GM18951 (cell line): ENCODE results near the gene SLC30A1.

Experiments
- POLR2A ChIP-seq: IDR thresholded peaks from 4 replicates; pipeline ENCODE4 v1.6.1; 2011; ENCODE audit warnings: mild to moderate bottlenecking; ENCODE audit not compliant: insufficient read length, insufficient read depth; ENCODE audit errors: extremely low read depth
- in situ Hi-C: fragments of 300-500 bp; cut with MboI; formaldehyde crosslinking; loops from one replicate; pipeline ENCODE4 v1.12.0; 2022; ENCODE audit warnings: low sequenced_read_pairs, mixed read lengths, inconsistent platforms; ENCODE audit not compliant: unreplicated experiment

The SLC30A1 gene

GRCh38 chr1:211603713-211604112 lies 24.8 kb upstream of the SLC30A1 start:
- no peak for TF ChIP-seq POLR2A
- in situ Hi-C loops: no loop called here

GRCh38 chr1:211603191-211603701 lies 24.3 kb upstream of the SLC30A1 start:
- in situ Hi-C loops: no loop called here

GRCh38 chr1:211601982-211602670 lies 23.2 kb upstream of the SLC30A1 start:
- in situ Hi-C loops: no loop called here
- TF ChIP-seq POLR2A: no peak

More at GRCh38 chr1:211603191-211603701, 24.3 kb upstream of the SLC30A1 start:
- no peak for TF ChIP-seq POLR2A

GRCh38 chr1:211601159-211601558 lies 22.2 kb upstream of the SLC30A1 start:
- TF ChIP-seq POLR2A: no peak
- in situ Hi-C loops: no loop called here

GRCh38 chr1:211599250-211599649 lies 20.3 kb upstream of the SLC30A1 start:
- no peak for TF ChIP-seq POLR2A
- in situ Hi-C loops: no loop called here

- TF ChIP-seq POLR2A: no peak
- in situ Hi-C loops: no loop called here
Observed at GRCh38 chr1:211598514-211598913, 19.6 kb upstream of the SLC30A1 start.

GRCh38 chr1:211596418-211597181 lies 17.6 kb upstream of the SLC30A1 start:
- TF ChIP-seq POLR2A: no peak
- in situ Hi-C loops: no loop called here

GRCh38 chr1:211595419-211595818 lies 16.5 kb upstream of the SLC30A1 start:
- TF ChIP-seq POLR2A: no peak
- in situ Hi-C loops: no loop called here

- TF ChIP-seq POLR2A: no peak
- in situ Hi-C loops: no loop called here
Observed at GRCh38 chr1:211591980-211592493, 13.1 kb upstream of the SLC30A1 start.

GRCh38 chr1:211589782-211590721 lies 11.1 kb upstream of the SLC30A1 start:
- TF ChIP-seq POLR2A: no peak
- in situ Hi-C loops: no loop called here

- TF ChIP-seq POLR2A: no peak
- in situ Hi-C loops: no loop called here
Observed at GRCh38 chr1:211588711-211589110, 9.8 kb upstream of the SLC30A1 start.

- in situ Hi-C loops: no loop called here
Observed at GRCh38 chr1:211587123-211587522, 8.2 kb upstream of the SLC30A1 start.

GRCh38 chr1:211586538-211586937 lies 7.6 kb upstream of the SLC30A1 start:
- TF ChIP-seq POLR2A: no peak
- in situ Hi-C loops: no loop called here

More at GRCh38 chr1:211587123-211587522, 8.2 kb upstream of the SLC30A1 start:
- no peak for TF ChIP-seq POLR2A
